LHCN-M2 (cell line): ENCODE measurements around the gene ADORA2B. TPM values are rescaled to one million over a fixed set of nuclear protein-coding genes. Genes with fewer than 3 reads are reported as not detected.

Experiments used
- total RNA-seq: library from RNA; depleted of rRNA; stranded (reverse); fragments of >200 nt; gene quantifications from 2 replicates; pipeline ENCODE4 v1.2.3, GENCODE V29; 2014; rRNA removed

ADORA2B gene
- total RNA-seq, 1 experiment from 2014 or later, result 27.8 TPM

Other genes with a start within 250 kb of the ADORA2B start
- gene ZNF286A, start 245.4 kb upstream of the ADORA2B start, total RNA-seq, result 32.4 and 44.3 TPM in 2 replicates
- not detected in 2 replicates for gene TBC1D26, start 212.8 kb upstream of the ADORA2B start, total RNA-seq
- 16.2 and 16.4 TPM in 2 replicates for gene ZSWIM7, start 54.6 kb downstream of the ADORA2B start, total RNA-seq
- 42.0 and 46.2 TPM in 2 replicates for gene TTC19, start 54.7 kb downstream of the ADORA2B start, total RNA-seq